Neural progenitor cell (in vitro differentiated cells): ENCODE data around the gene CTSH. TPM values are rescaled to one million over a fixed set of nuclear protein-coding genes. Genes with fewer than 3 reads are reported as not detected.
A peak's percentile ranks its signal among the peaks of the same experiment; 100 is the strongest.

Experiments
- DNase-seq: peaks from one replicate; pipeline ENCODE4 v3.0.0-alpha.2; 2016; ENCODE audit warnings: low spot score
- H2AFZ ChIP-seq: fragments of 200-600 bp; sonication (generic); replicated peaks from 2 replicates; pipeline ENCODE4 v1.6.1; 2016; ENCODE audit warnings: antibody characterized with exemption
- H3F3A ChIP-seq: fragments of 200-600 bp; sonication (generic); 2 replicates; pipeline ENCODE4 v1.6.1; 2016; ENCODE audit warnings: antibody characterized with exemption, low read depth
- H3K27ac ChIP-seq: fragments of 200-600 bp; sonication (generic); 2 replicates; pipeline ENCODE4 v1.5.1; 2016; ENCODE audit warnings: mild to moderate bottlenecking
- H3K27me3 ChIP-seq: fragments of 200-600 bp; sonication (generic); 2 replicates; pipeline ENCODE4 v1.6.1; 2016; ENCODE audit warnings: mild to moderate bottlenecking, moderate library complexity
- H3K36me3 ChIP-seq: fragments of 200-600 bp; sonication (generic); 2 replicates; pipeline ENCODE4 v1.5.1; 2016
- H3K4me1 ChIP-seq: fragments of 200-600 bp; sonication (generic); 2 replicates; pipeline ENCODE4 v1.6.1; 2016; ENCODE audit warnings: mixed run types
- H3K4me2 ChIP-seq: fragments of 200-600 bp; sonication (generic); 2 replicates; pipeline ENCODE4 v1.6.1; 2016
- H3K4me3 ChIP-seq: fragments of 200-600 bp; sonication (generic); 2 replicates; pipeline ENCODE4 v1.5.1; 2016
- H3K79me2 ChIP-seq: fragments of 200-600 bp; sonication (generic); 2 replicates; pipeline ENCODE4 v1.6.1; 2016; ENCODE audit warnings: low read depth
- H3K9ac ChIP-seq: fragments of 200-600 bp; sonication (generic); 2 replicates; pipeline ENCODE4 v1.6.1; 2016
- H3K9me3 ChIP-seq: fragments of 200-600 bp; sonication (generic); 2 replicates; pipeline ENCODE4 v1.5.1; 2016; ENCODE audit warnings: low read depth
- H4K20me1 ChIP-seq: fragments of 200-600 bp; sonication (generic); 2 replicates; pipeline ENCODE4 v1.6.1; 2016; ENCODE audit warnings: low read depth
- H3K27ac Mint-ChIP-seq: 3 replicates; pipeline ENCODE4 v1.8.0; 2021; ENCODE audit warnings: mixed read lengths
- H3K27me3 Mint-ChIP-seq: 2 replicates; pipeline ENCODE4 v1.8.0; 2022; ENCODE audit warnings: low read depth, mild to moderate bottlenecking, inconsistent platforms, moderate library complexity, mixed read lengths; ENCODE audit not compliant: insufficient read depth
- H3K36me3 Mint-ChIP-seq: 3 replicates; pipeline ENCODE4 v1.8.0; 2021; ENCODE audit warnings: mixed read lengths
- H3K4me1 Mint-ChIP-seq: 3 replicates; pipeline ENCODE4 v1.8.0; 2021; ENCODE audit warnings: mixed read lengths
- H3K4me3 Mint-ChIP-seq: 3 replicates; pipeline ENCODE4 v1.8.0; 2021; ENCODE audit warnings: mild to moderate bottlenecking, moderate library complexity, mixed read lengths
- H3K9me3 Mint-ChIP-seq: 3 replicates; pipeline ENCODE4 v1.8.0; 2020; ENCODE audit warnings: mixed read lengths
- EZH2 ChIP-seq: fragments of 200-600 bp; sonication (generic); IDR thresholded peaks from 2 replicates; pipeline ENCODE4 v1.6.1; 2017; ENCODE audit warnings: antibody characterized with exemption, mild to moderate bottlenecking, moderate library complexity
- EZH2phosphoT487 ChIP-seq: fragments of 200-600 bp; sonication (generic); IDR thresholded peaks from 2 replicates; pipeline ENCODE4 v1.6.1; 2017; ENCODE audit warnings: antibody characterized with exemption
- total RNA-seq: library from RNA; depleted of rRNA; stranded (reverse); fragments of >200 nt; gene quantifications from 2 replicates; pipeline ENCODE4 v1.2.3, GENCODE V29; 2015; ENCODE audit warnings: low replicate concordance
- TF ChIP-seq, protein P1 (sequence below): fragments of 200-600 bp; sonication (generic); IDR thresholded peaks from 2 replicates; pipeline ENCODE4 v1.5.1; 2017; ENCODE audit warnings: antibody characterized with exemption, mild to moderate bottlenecking

The CTSH gene
- total RNA-seq, 1 donor from 2014 or later: 3.5 TPM

GRCh38 chr15:78923480-78924360, 21.1 kb downstream of the CTSH start:
- Histone ChIP-seq H3K9me3 (no peaks in the 10 kb centered on the region), H3K27ac (no peak overlapping the region), H4K20me1 (no peaks in the 10 kb centered on the region), H2AFZ (no peak overlapping the region), H3K9ac (no peak overlapping the region), H3K4me3 (no peak overlapping the region), H3K4me1 (no peaks in the 10 kb centered on the region), H3F3A (no peaks in the 10 kb centered on the region), H3K79me2 (no peaks in the 10 kb centered on the region), H3K36me3 (no peaks in the 10 kb centered on the region), H3K4me2 (no peak overlapping the region), H3K27me3 (no peaks in the 10 kb centered on the region)
- no peak for DNase-seq
- H3K4me1 Mint-ChIP-seq: no peaks in the 10 kb centered on the region
- no peaks in the 10 kb centered on the region for H3K9me3 Mint-ChIP-seq
- TF ChIP-seq EZH2: no peak
- TF ChIP-seq, protein P1, sequence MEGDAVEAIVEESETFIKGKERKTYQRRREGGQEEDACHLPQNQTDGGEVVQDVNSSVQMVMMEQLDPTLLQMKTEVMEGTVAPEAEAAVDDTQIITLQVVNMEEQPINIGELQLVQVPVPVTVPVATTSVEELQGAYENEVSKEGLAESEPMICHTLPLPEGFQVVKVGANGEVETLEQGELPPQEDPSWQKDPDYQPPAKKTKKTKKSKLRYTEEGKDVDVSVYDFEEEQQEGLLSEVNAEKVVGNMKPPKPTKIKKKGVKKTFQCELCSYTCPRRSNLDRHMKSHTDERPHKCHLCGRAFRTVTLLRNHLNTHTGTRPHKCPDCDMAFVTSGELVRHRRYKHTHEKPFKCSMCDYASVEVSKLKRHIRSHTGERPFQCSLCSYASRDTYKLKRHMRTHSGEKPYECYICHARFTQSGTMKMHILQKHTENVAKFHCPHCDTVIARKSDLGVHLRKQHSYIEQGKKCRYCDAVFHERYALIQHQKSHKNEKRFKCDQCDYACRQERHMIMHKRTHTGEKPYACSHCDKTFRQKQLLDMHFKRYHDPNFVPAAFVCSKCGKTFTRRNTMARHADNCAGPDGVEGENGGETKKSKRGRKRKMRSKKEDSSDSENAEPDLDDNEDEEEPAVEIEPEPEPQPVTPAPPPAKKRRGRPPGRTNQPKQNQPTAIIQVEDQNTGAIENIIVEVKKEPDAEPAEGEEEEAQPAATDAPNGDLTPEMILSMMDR: no peak
- no peak for TF ChIP-seq EZH2phosphoT487
- H3K36me3 Mint-ChIP-seq: peaks cover 21% of the 10 kb centered on the region
- H3K27me3 Mint-ChIP-seq: peaks cover 4% of the 10 kb centered on the region
- H3K4me3 Mint-ChIP-seq: no peak overlapping the region
- peak overlapping the region; percentile 34 for H3K27ac Mint-ChIP-seq

GRCh38 chr15:78923015-78923414, 21.8 kb downstream of the CTSH start:
- TF ChIP-seq EZH2phosphoT487: no peak
- TF ChIP-seq, protein P1: no peak
- TF ChIP-seq EZH2: no peak
- Histone ChIP-seq H3K9ac (no peak overlapping the region), H2AFZ (no peak overlapping the region), H3K79me2 (no peaks in the 10 kb centered on the region), H3K27ac (no peak overlapping the region), H3K9me3 (no peaks in the 10 kb centered on the region), H3F3A (no peaks in the 10 kb centered on the region), H3K4me2 (no peak overlapping the region), H3K27me3 (no peaks in the 10 kb centered on the region), H4K20me1 (no peaks in the 10 kb centered on the region), H3K4me1 (no peaks in the 10 kb centered on the region), H3K4me3 (no peak overlapping the region), H3K36me3 (no peaks in the 10 kb centered on the region)
- Mint-ChIP-seq H3K9me3 (no peaks in the 10 kb centered on the region), H3K36me3 (peaks cover 25% of the 10 kb centered on the region), H3K27ac (no peak overlapping the region), H3K4me3 (no peak overlapping the region), H3K27me3 (peaks cover 2% of the 10 kb centered on the region), H3K4me1 (no peaks in the 10 kb centered on the region)
- no peak for DNase-seq

- H3K27ac ChIP-seq: no peak overlapping the region
- H3K36me3 Mint-ChIP-seq: peaks cover 27% of the 10 kb centered on the region
- no peaks in the 10 kb centered on the region for H3K9me3 ChIP-seq
- H3K79me2 ChIP-seq: no peaks in the 10 kb centered on the region
- no peak overlapping the region for H3K9ac ChIP-seq
- H3K4me3 Mint-ChIP-seq: no peak overlapping the region
- no peaks in the 10 kb centered on the region for H3F3A ChIP-seq
- DNase-seq: no peak
- no peaks in the 10 kb centered on the region for H3K4me1 ChIP-seq
- no peaks in the 10 kb centered on the region for H3K27me3 ChIP-seq
- TF ChIP-seq EZH2phosphoT487: no peak
- TF ChIP-seq, protein P1: no peak
- no peak for TF ChIP-seq EZH2
- no peaks in the 10 kb centered on the region for H4K20me1 ChIP-seq
- H2AFZ ChIP-seq: no peak overlapping the region
- no peaks in the 10 kb centered on the region for H3K9me3 Mint-ChIP-seq
- H3K27ac Mint-ChIP-seq: no peak overlapping the region
- H3K27me3 Mint-ChIP-seq: peaks cover 2% of the 10 kb centered on the region
- H3K4me2 ChIP-seq: no peak overlapping the region
- H3K4me3 ChIP-seq: no peak overlapping the region
- H3K4me1 Mint-ChIP-seq: no peaks in the 10 kb centered on the region
- H3K36me3 ChIP-seq: no peaks in the 10 kb centered on the region
Measured at GRCh38 chr15:78922527-78922926, 22.3 kb downstream of the CTSH start.
